ENCODE results near the gene CYTIP. TPM values are rescaled to one million over a fixed set of nuclear protein-coding genes. Genes with fewer than 3 reads are reported as not detected.

Gene CYTIP
- total and polyA plus RNA-seq, 2 of the 13 experiments (the other 11 are each of a cell fraction or from before 2014, with no cell fraction given): not detected

DNA sequence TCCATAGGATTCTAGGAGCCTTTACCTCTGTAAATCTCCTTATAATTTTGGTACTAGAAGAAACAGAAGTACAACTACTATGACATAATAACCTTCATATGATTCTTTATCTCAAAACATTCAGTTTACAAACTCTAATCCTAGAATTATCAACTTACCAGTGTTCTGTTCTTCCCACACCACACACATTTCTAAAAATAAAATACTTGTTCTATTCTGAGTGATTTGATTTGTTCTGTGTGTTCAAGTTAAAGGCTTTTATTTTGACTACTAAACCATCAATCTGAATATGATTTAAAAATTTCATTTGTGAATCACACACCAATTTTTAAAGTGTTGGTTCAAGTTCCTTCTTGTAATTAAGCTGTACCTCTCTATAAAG lies 16.0 kb downstream of the CYTIP start:
- ATAC-seq: no peak
- no peak for DNase-seq (ENCODE audit: low spot score)
- Histone ChIP-seq H3K4me1 (ENCODE audit: insufficient read depth, low read length) (no peaks in the 10 kb centered on the region), H3K27me3 (ENCODE audit: control insufficient read depth in 1 of 2, insufficient read depth in 2 of 2, low read length in 2 of 2) (no peaks in the 10 kb centered on the region), H3K9ac (ENCODE audit: insufficient read depth, low read depth, low read length) (no peak overlapping the region), H3K4me2 (ENCODE audit: low read depth, low read length) (no peak overlapping the region), H3K79me2 (ENCODE audit: insufficient read depth, low read length) (no peaks in the 10 kb centered on the region), H4K20me1 (ENCODE audit: insufficient read depth, low read length) (no peaks in the 10 kb centered on the region), H3K27ac (ENCODE audit: extremely low read length, insufficient read depth, low read length) (no peak overlapping the region), H2AFZ (ENCODE audit: low read length) (no peak overlapping the region), H3K4me3 (replicated peaks in 1 of 3; ENCODE audit: insufficient read depth in 1 of 3, low read depth in 2 of 3, low read length in 3 of 3) (no peak overlapping the region), H3K9me3 (ENCODE audit: low read length) (peaks cover 19% of the 10 kb centered on the region), H3K36me3 (replicated peaks in 1 of 2; ENCODE audit: control insufficient read depth in 1 of 2, insufficient read depth in 2 of 2, low read length in 2 of 2) (no peaks in the 10 kb centered on the region)
- intact Hi-C loops (cut with micrococcal nuclease; ENCODE audit: unreplicated experiment): no loop called here
- no peak for FAIRE-seq
- BruUV-seq (replicated peaks): no TSS peak
- ChIA-PET CTCF (ENCODE audit: low intra/inter-chr PET ratio, low total read pairs) (no interaction called here), POLR2A (no interaction called here)
- in situ Hi-C loops (cut with HindIII; ENCODE audit: extremely low pct_ligation_motif_present, low pct_unique_long_range_greater_than_20kb): no loop called here
- TF ChIP-seq ZNF782 (CRISPR knock-in tag; IDR thresholded peaks at IDR 0.05; ENCODE audit: borderline replicate concordance): no peak
- TF ChIP-seq ERF (CRISPR knock-in tag; IDR thresholded peaks at IDR 0.05): no peak
- TF ChIP-seq E2F5 (CRISPR knock-in tag; conservative IDR thresholded peaks at IDR 0.05): no peak
- no peak for TF ChIP-seq U2AF2 (IDR thresholded peaks at IDR 0.05; ENCODE audit: low read depth, low read length)
- no peak for TF ChIP-seq NAIF1 (CRISPR knock-in tag; IDR thresholded peaks at IDR 0.05; ENCODE audit: borderline replicate concordance)
- no peak for TF ChIP-seq RXRA (CRISPR knock-in tag; IDR thresholded peaks at IDR 0.05)
- no peak for TF ChIP-seq CEBPB (IDR thresholded peaks at IDR 0.05; ENCODE audit: borderline replicate concordance, low read depth, low read length)
- TF ChIP-seq ZNF550 (CRISPR knock-in tag; IDR thresholded peaks at IDR 0.05; ENCODE audit: borderline replicate concordance): no peak
- TF ChIP-seq ZNF761 (CRISPR knock-in tag; conservative IDR thresholded peaks at IDR 0.05): no peak
- TF ChIP-seq ZNF124 (CRISPR knock-in tag; IDR thresholded peaks at IDR 0.05): no peak
- TF ChIP-seq HOXA7 (CRISPR knock-in tag; IDR thresholded peaks at IDR 0.05): no peak
- TF ChIP-seq XRCC5 (optimal IDR thresholded peaks at IDR 0.05; ENCODE audit: low read length): no peak
- TF ChIP-seq, protein P1, sequence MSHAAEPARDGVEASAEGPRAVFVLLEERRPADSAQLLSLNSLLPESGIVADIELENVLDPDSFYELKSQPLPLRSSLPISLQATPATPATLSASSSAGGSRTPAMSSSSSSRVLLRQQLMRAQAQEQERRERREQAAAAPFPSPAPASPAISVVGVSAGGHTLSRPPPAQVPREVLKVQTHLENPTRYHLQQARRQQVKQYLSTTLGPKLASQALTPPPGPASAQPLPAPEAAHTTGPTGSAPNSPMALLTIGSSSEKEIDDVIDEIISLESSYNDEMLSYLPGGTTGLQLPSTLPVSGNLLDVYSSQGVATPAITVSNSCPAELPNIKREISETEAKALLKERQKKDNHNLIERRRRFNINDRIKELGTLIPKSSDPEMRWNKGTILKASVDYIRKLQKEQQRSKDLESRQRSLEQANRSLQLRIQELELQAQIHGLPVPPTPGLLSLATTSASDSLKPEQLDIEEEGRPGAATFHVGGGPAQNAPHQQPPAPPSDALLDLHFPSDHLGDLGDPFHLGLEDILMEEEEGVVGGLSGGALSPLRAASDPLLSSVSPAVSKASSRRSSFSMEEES (CRISPR knock-in tag; IDR thresholded peaks at IDR 0.05): no peak
- TF ChIP-seq EHMT2 (IDR thresholded peaks at IDR 0.05; ENCODE audit: borderline replicate concordance, low read depth, low read length): no peak
- TF ChIP-seq MAFG (CRISPR knock-in tag; IDR thresholded peaks at IDR 0.05): no peak
- no peak for TF ChIP-seq ZBTB20 (CRISPR knock-in tag; IDR thresholded peaks at IDR 0.05; ENCODE audit: borderline replicate concordance, low read depth)
